ENCODE data around the gene SGMS1. TPM values are rescaled to one million over a fixed set of nuclear protein-coding genes. Genes with fewer than 3 reads are reported as not detected.

SGMS1 gene
- total and polyA plus RNA-seq, 2 donors (not counting 3 experiments of a cell fraction or from before 2014, with no cell fraction given), result 9.7 to 23.7 TPM

GRCh38 chr10:50640238-50640637 lies 16.5 kb upstream of the SGMS1 start:
- no peak overlapping the region for H3K9ac ChIP-seq (replicated peaks; ENCODE audit: extremely low read depth, insufficient read depth, low read length)
- TF ChIP-seq CTCF (IDR thresholded peaks at IDR 0.05; ENCODE audit: extremely low read depth in 1 of 2, insufficient read depth in 1 of 2, low read depth in 1 of 2, low read length in 2 of 2), result no peak
- TF ChIP-seq POLR2A (IDR thresholded peaks at IDR 0.05; ENCODE audit: low read depth, low read length), result no peak
- no peak for TF ChIP-seq GATA2 (IDR thresholded peaks at IDR 0.05; ENCODE audit: insufficient read depth, insufficient read length, low read depth, low read length)
- TF ChIP-seq JUN (IDR thresholded peaks at IDR 0.05; ENCODE audit: borderline replicate concordance, insufficient read depth, insufficient read length, low read depth), result no peak
- no peak for TF ChIP-seq FOS (IDR thresholded peaks at IDR 0.05; ENCODE audit: borderline replicate concordance, insufficient read depth, low read length)
- TF ChIP-seq POLR2AphosphoS5 (IDR thresholded peaks at IDR 0.05; ENCODE audit: insufficient read depth, low read depth, low read length), result no peak
- no peak for TF ChIP-seq MYC (IDR thresholded peaks at IDR 0.05; ENCODE audit: low read depth, low read length)
- no peak for TF ChIP-seq MAX (IDR thresholded peaks at IDR 0.05; ENCODE audit: insufficient read depth, insufficient read length)
- no peak for TF ChIP-seq EZH2 (IDR thresholded peaks at IDR 0.05; ENCODE audit: borderline replicate concordance, low read depth, low read length, severe bottlenecking)
- no peaks in the 10 kb centered on the region for H3K9me1 ChIP-seq (replicated peaks; ENCODE audit: control insufficient read depth, extremely low read depth, insufficient read depth, low read length)
- dilution Hi-C loops (cut with MboI; ENCODE audit: extremely low pct_ligation_motif_present, low sequenced_read_pairs), result no loop called here
- peaks cover 2 to 3% of the 10 kb centered on the region in 2 experiments for H3K27me3 ChIP-seq (ENCODE audit: control insufficient read depth in 2 of 2, insufficient read depth in 2 of 2, low read length in 2 of 2)
- H3K4me2 ChIP-seq (ENCODE audit: insufficient read depth, low read length), result no peak overlapping the region
- no peak for DNase-seq (ENCODE audit: low read depth, low spot score)
- H3K4me3 ChIP-seq (replicated peaks in 1 of 3; ENCODE audit: insufficient read depth in 1 of 3, low read depth in 1 of 3, low read length in 3 of 3), result no peak overlapping the region
- BruUV-seq (replicated peaks), result no TSS peak
- no peak for FAIRE-seq
- no peak overlapping the region for H2AFZ ChIP-seq (ENCODE audit: low read depth, low read length)
- CTCF ChIA-PET, result no interaction called here
- H3K36me3 ChIP-seq (ENCODE audit: control insufficient read depth in 2 of 2, extremely low read depth in 1 of 2, insufficient read depth in 2 of 2, low read length in 2 of 2), result no peaks in the 10 kb centered on the region
- peaks cover 3% of the 10 kb centered on the region for H3K4me1 ChIP-seq (ENCODE audit: control insufficient read depth, extremely low read depth, insufficient read depth, low read length)
- H3K9me3 ChIP-seq (replicated peaks; ENCODE audit: control insufficient read depth, insufficient read depth, low read length), result no peaks in the 10 kb centered on the region
- POLR2A ChIA-PET, result no interaction called here
- intact Hi-C loops (cut with micrococcal nuclease), result no loop called here
- no peak overlapping the region for H3K27ac ChIP-seq (ENCODE audit: insufficient read depth, low read depth, low read length)
- H3K79me2 ChIP-seq (ENCODE audit: control insufficient read depth, insufficient read depth, low read length), result no peaks in the 10 kb centered on the region
- H4K20me1 ChIP-seq (replicated peaks; ENCODE audit: control insufficient read depth, extremely low read depth, insufficient read depth, low read length), result no peaks in the 10 kb centered on the region

All from endothelial cell of umbilical vein (primary cell).